GM18868 (cell line): ENCODE results near the gene TNRC6C.

Experiments
- ATAC-seq: cut with Tn5 transposase; IDR thresholded peaks from one replicate; pipeline ENCODE4 v1.9.1; 2021; ENCODE audit warnings: mild to moderate bottlenecking, moderate library complexity; ENCODE audit not compliant: unreplicated experiment

TNRC6C gene

GRCh38 chr17:77957857-77958715 lies at the start of gene TNRC6C:
Gene TNRC6C, plus strand, starts transcription at chr17:77958703. Its CDS starts 45,504 bp downstream, at chr17:78004207.
- ATAC-seq: peak; percentile 77

GRCh38 chr17:77909236-77909635 lies 49.3 kb upstream of the TNRC6C start:
- ATAC-seq: no peak

- ATAC-seq: no peak
Measured at GRCh38 chr17:77909816-77910215, 48.7 kb upstream of the TNRC6C start.

GRCh38 chr17:77914385-77915254 lies 43.9 kb upstream of the TNRC6C start:
- ATAC-seq: no peak

GRCh38 chr17:77915594-77916021 lies 42.9 kb upstream of the TNRC6C start:
- no peak for ATAC-seq

GRCh38 chr17:77916264-77916663 lies 42.2 kb upstream of the TNRC6C start:
- ATAC-seq: no peak

- ATAC-seq: no peak
Measured at GRCh38 chr17:77916703-77917481, 41.6 kb upstream of the TNRC6C start.

GRCh38 chr17:77919276-77919675 lies 39.2 kb upstream of the TNRC6C start:
- no peak for ATAC-seq

GRCh38 chr17:77923135-77923534 lies 35.4 kb upstream of the TNRC6C start:
- no peak for ATAC-seq

- ATAC-seq: no peak
Measured at GRCh38 chr17:77923776-77924513, 34.6 kb upstream of the TNRC6C start.

- no peak for ATAC-seq
Measured at GRCh38 chr17:77924757-77925336, 33.7 kb upstream of the TNRC6C start.

GRCh38 chr17:77925831-77926543 lies 32.5 kb upstream of the TNRC6C start:
- ATAC-seq: no peak

GRCh38 chr17:77926981-77927380 lies 31.5 kb upstream of the TNRC6C start:
- ATAC-seq: no peak

GRCh38 chr17:77927777-77928518 lies 30.6 kb upstream of the TNRC6C start:
- ATAC-seq: no peak

GRCh38 chr17:77928519-77929179 lies 29.9 kb upstream of the TNRC6C start:
- ATAC-seq: no peak

GRCh38 chr17:77929180-77929564 lies 29.3 kb upstream of the TNRC6C start:
- ATAC-seq: no peak

GRCh38 chr17:77929871-77930436 lies 28.5 kb upstream of the TNRC6C start:
- no peak for ATAC-seq
